CD8-positive, alpha-beta memory T cell (primary cell): ENCODE data around the gene TMEM131L. TPM values are rescaled to one million over a fixed set of nuclear protein-coding genes. Genes with fewer than 3 reads are reported as not detected.
"Not testable (repeated sequence)": the region's sequence is repeated elsewhere in the genome, so short reads cannot be mapped to it uniquely, and the experiment has no call there.

ENCODE experiments used
- CTCF ChIA-PET: fragments of 350-600 bp; sonication (Branson Sonifier 250); formaldehyde crosslinking; loops from one replicate; lab custom pipeline; 2021; ENCODE audit warnings: antibody characterized with exemption; lab: Charles Lee
- POLR2A ChIA-PET: fragments of 350-600 bp; sonication (Branson Sonifier 250); formaldehyde crosslinking; loops from one replicate; lab custom pipeline; 2021; ENCODE audit warnings: antibody characterized with exemption; lab: Charles Lee
- DNase-seq, 5 donors: peaks; one replicate each; pipeline versions ENCODE4 v3.0.0 to v3.0.0-alpha.2; 2020 to 2022; ENCODE audit warnings: mixed read lengths in 1 of 5
- H3K27ac ChIP-seq: one replicate; pipeline ENCODE4 v1.7.0; 2013; ENCODE audit warnings: low read depth, mild to moderate bottlenecking, low read length, moderate library complexity
- H3K27me3 ChIP-seq: 2 replicates; pipeline ENCODE4 v1.7.0; 2013; ENCODE audit warnings: low read length, mild to moderate bottlenecking; ENCODE audit not compliant: insufficient read depth, poor library complexity, severe bottlenecking
- H3K36me3 ChIP-seq: 2 replicates; pipeline ENCODE4 v1.7.0; 2013; ENCODE audit warnings: mild to moderate bottlenecking, low read length, moderate library complexity; ENCODE audit not compliant: insufficient read depth
- H3K4me1 ChIP-seq: 2 replicates; pipeline ENCODE4 v1.7.0; 2013; ENCODE audit warnings: mild to moderate bottlenecking, low read length, moderate library complexity; ENCODE audit not compliant: insufficient read depth
- H3K4me3 ChIP-seq: 2 replicates; pipeline ENCODE4 v1.7.0; 2013; ENCODE audit warnings: mild to moderate bottlenecking, low read length
- H3K9me3 ChIP-seq: 2 replicates; pipeline ENCODE4 v1.7.0; 2013; ENCODE audit warnings: mild to moderate bottlenecking, low read length
- H3K27ac Mint-ChIP-seq, 8 donors: one replicate each; pipeline ENCODE4 v1.8.0; 2020 to 2021; ENCODE audit warnings: mixed read lengths in 8 of 8, mild to moderate bottlenecking in 6 of 8, inconsistent platforms in 3 of 8, moderate library complexity in 3 of 8
- H3K27me3 Mint-ChIP-seq, 2 donors: one replicate each; pipeline ENCODE4 v1.8.0; 2020 to 2021; ENCODE audit warnings: mixed read lengths in 2 of 2, mild to moderate bottlenecking in 1 of 2, moderate library complexity in 1 of 2
- H3K36me3 Mint-ChIP-seq, 3 donors: one replicate each; pipeline ENCODE4 v1.8.0; 2020 to 2021; ENCODE audit warnings: mixed read lengths in 3 of 3, inconsistent platforms in 1 of 3, mild to moderate bottlenecking in 1 of 3
- H3K4me1 Mint-ChIP-seq, 3 donors: one replicate each; pipeline ENCODE4 v1.8.0; 2020 to 2021; ENCODE audit warnings: mixed read lengths in 3 of 3, inconsistent platforms in 1 of 3, mild to moderate bottlenecking in 1 of 3
- H3K4me3 Mint-ChIP-seq, 7 donors: one replicate each; pipeline ENCODE4 v1.8.0; 2020 to 2021; ENCODE audit warnings: mixed read lengths in 7 of 7, mild to moderate bottlenecking in 6 of 7, moderate library complexity in 4 of 7, inconsistent platforms in 2 of 7
- H3K9me3 Mint-ChIP-seq, 5 donors: one replicate each; pipeline ENCODE4 v1.8.0; 2020 to 2022; ENCODE audit warnings: mixed read lengths in 5 of 5, mild to moderate bottlenecking in 3 of 5, moderate library complexity in 2 of 5, inconsistent platforms in 1 of 5
- polyA plus RNA-seq: library from polyadenylated mRNA; unstranded; fragments of 300-500 nt; fragmentation: Illumina TruSeq; gene quantifications from one replicate; pipeline ENCODE4 v1.2.3, GENCODE V29; 2021
- total RNA-seq, 2 experiments: library from RNA; stranded (reverse); gene quantifications; one replicate each; pipeline ENCODE4 v1.2.3, GENCODE V29; 2021

The TMEM131L gene
- total and polyA plus RNA-seq, 3 experiments from 2014 or later, result 28.1 to 29.6 (median 28.6) TPM

GRCh38 chr4:153553819-153554170 is 87.6 kb downstream of the TMEM131L start:
- H3K27ac ChIP-seq, result no peak overlapping the region
- peak overlapping the region in 2 of 8 donors; percentile 33 to 35 for H3K27ac Mint-ChIP-seq
- H3K36me3 Mint-ChIP-seq, result peaks cover 5 to 56% (median 10%) of the 10 kb centered on the region in 3 donors
- no peaks in the 10 kb centered on the region for H3K27me3 ChIP-seq
- no peaks in the 10 kb centered on the region for H3K9me3 ChIP-seq
- ChIA-PET POLR2A (no interaction called here), CTCF (interaction anchor here (1.4 kb wide), 1 partner anchor 11 kb away, joined by 4 read pairs; no protein-coding TSS in a partner anchor)
- DNase-seq, result no peak
- H3K4me1 Mint-ChIP-seq, result peaks cover 31 to 50% (median 48%) of the 10 kb centered on the region in 3 donors
- no peak overlapping the region for H3K4me3 ChIP-seq
- H3K36me3 ChIP-seq, result peaks cover 6% of the 10 kb centered on the region
- H3K9me3 Mint-ChIP-seq, result no peaks in the 10 kb centered on the region
- no peaks in the 10 kb centered on the region for H3K27me3 Mint-ChIP-seq
- peaks cover 4% of the 10 kb centered on the region for H3K4me1 ChIP-seq
- H3K4me3 Mint-ChIP-seq, result no peak overlapping the region

- Mint-ChIP-seq H3K27ac (peak overlapping the region in 3 of 8 donors; percentile 41 to 66 (median 57)), H3K36me3 (peaks cover 16 to 68% (median 18%) of the 10 kb centered on the region in 3 donors), H3K27me3 (no peaks in the 10 kb centered on the region), H3K9me3 (peaks cover 0 to under 1% (median 0%) of the 10 kb centered on the region in 5 donors), H3K4me1 (peaks cover 27 to 50% (median 48%) of the 10 kb centered on the region in 3 donors), H3K4me3 (no peak overlapping the region)
- POLR2A ChIA-PET, result no interaction called here
- Histone ChIP-seq H3K36me3 (peaks cover 11% of the 10 kb centered on the region), H3K27ac (no peak overlapping the region), H3K9me3 (no peaks in the 10 kb centered on the region), H3K27me3 (no peaks in the 10 kb centered on the region), H3K4me1 (peaks cover 4% of the 10 kb centered on the region), H3K4me3 (no peak overlapping the region)
- CTCF ChIA-PET, result interaction anchor here (0.7 to 1.5 kb wide), 2 partner anchors 74 to 118 kb away, joined by 3 read pairs; no protein-coding TSS in a partner anchor
- DNase-seq, result no peak
These were observed 89.7 kb downstream of the TMEM131L start for GRCh38 chr4:153555730-153556434.

GRCh38 chr4:153556435-153556815 is 90.3 kb downstream of the TMEM131L start:
- H3K9me3 Mint-ChIP-seq, result peaks cover 0 to 2% (median 0%) of the 10 kb centered on the region in 5 donors
- no peak for DNase-seq
- Histone ChIP-seq H3K36me3 (peaks cover 13% of the 10 kb centered on the region), H3K9me3 (no peaks in the 10 kb centered on the region), H3K4me1 (peaks cover 4% of the 10 kb centered on the region), H3K4me3 (no peak overlapping the region), H3K27ac (no peak overlapping the region), H3K27me3 (no peaks in the 10 kb centered on the region)
- H3K4me1 Mint-ChIP-seq, result peaks cover 30 to 52% (median 50%) of the 10 kb centered on the region in 3 donors
- H3K27ac Mint-ChIP-seq, result peak overlapping the region in 5 of 8 donors; percentile 5 to 66 (median 41)
- H3K36me3 Mint-ChIP-seq, result peaks cover 16 to 71% (median 22%) of the 10 kb centered on the region in 3 donors
- no peaks in the 10 kb centered on the region for H3K27me3 Mint-ChIP-seq
- no peak overlapping the region for H3K4me3 Mint-ChIP-seq
- POLR2A ChIA-PET, result no interaction called here
- CTCF ChIA-PET, result interaction anchor here (0.7 kb wide), 1 partner anchor 118 kb away, joined by 3 read pairs; no protein-coding TSS in a partner anchor

GRCh38 chr4:153560908-153561307 is 94.7 kb downstream of the TMEM131L start:
- Histone ChIP-seq H3K4me3 (no peak overlapping the region), H3K27me3 (no peaks in the 10 kb centered on the region), H3K27ac (no peak overlapping the region), H3K4me1 (no peaks in the 10 kb centered on the region), H3K9me3 (no peaks in the 10 kb centered on the region), H3K36me3 (peaks cover 13% of the 10 kb centered on the region)
- no peak for DNase-seq
- Mint-ChIP-seq H3K36me3 (peaks cover 22 to 84% (median 34%) of the 10 kb centered on the region in 3 donors), H3K9me3 (peaks cover 0 to 4% (median 2%) of the 10 kb centered on the region in 5 donors), H3K4me3 (no peak overlapping the region), H3K4me1 (peaks cover 28 to 60% (median 53%) of the 10 kb centered on the region in 3 donors), H3K27ac (peak overlapping the region in 3 of 8 donors; percentile 18 to 25 (median 19)), H3K27me3 (no peaks in the 10 kb centered on the region)
- ChIA-PET CTCF (no interaction called here), POLR2A (no interaction called here)

- Histone ChIP-seq H3K4me1 (peaks cover 28% of the 10 kb centered on the region), H3K36me3 (peaks cover 15% of the 10 kb centered on the region), H3K9me3 (no peaks in the 10 kb centered on the region), H3K27ac (no peak overlapping the region), H3K4me3 (no peak overlapping the region), H3K27me3 (no peaks in the 10 kb centered on the region)
- no peak for DNase-seq
- H3K27ac Mint-ChIP-seq, result peak overlapping the region in 5 of 8 donors; percentile 12 to 86 (median 34)
- no peak overlapping the region for H3K4me3 Mint-ChIP-seq
- H3K36me3 Mint-ChIP-seq, result peaks cover 21 to 81% (median 31%) of the 10 kb centered on the region in 3 donors
- H3K27me3 Mint-ChIP-seq, result no peaks in the 10 kb centered on the region
- CTCF ChIA-PET, result interaction anchor here (1.7 kb wide), 1 partner anchor 9 kb away, joined by 7 read pairs; no protein-coding TSS in a partner anchor
- peaks cover 0 to 4% (median 2%) of the 10 kb centered on the region in 5 donors for H3K9me3 Mint-ChIP-seq
- H3K4me1 Mint-ChIP-seq, result peaks cover 32 to 67% (median 65%) of the 10 kb centered on the region in 3 donors
- POLR2A ChIA-PET, result no interaction called here
These were observed 98.7 kb downstream of the TMEM131L start for GRCh38 chr4:153564630-153565525.

GRCh38 chr4:153566631-153567150 is 100.5 kb downstream of the TMEM131L start:
- no peaks in the 10 kb centered on the region for H3K27me3 Mint-ChIP-seq
- Histone ChIP-seq H3K4me1 (peaks cover 28% of the 10 kb centered on the region), H3K36me3 (peaks cover 8% of the 10 kb centered on the region), H3K27me3 (no peaks in the 10 kb centered on the region), H3K4me3 (no peak overlapping the region), H3K9me3 (no peaks in the 10 kb centered on the region), H3K27ac (no peak overlapping the region)
- peak overlapping the region in 6 of 8 donors; percentile 12 to 88 (median 51) for H3K27ac Mint-ChIP-seq
- no peak overlapping the region for H3K4me3 Mint-ChIP-seq
- ChIA-PET CTCF (interaction anchor here (0.8 kb wide), 1 partner anchor 134 kb away, joined by 4 read pairs; no protein-coding TSS in a partner anchor), POLR2A (no interaction called here)
- H3K9me3 Mint-ChIP-seq, result peaks cover 0 to under 1% (median 0%) of the 10 kb centered on the region in 5 donors
- H3K4me1 Mint-ChIP-seq, result peaks cover 31 to 69% (median 63%) of the 10 kb centered on the region in 3 donors
- H3K36me3 Mint-ChIP-seq, result peaks cover 4 to 71% (median 14%) of the 10 kb centered on the region in 3 donors
- no peak for DNase-seq

GRCh38 chr4:153567660-153568059 is 101.5 kb downstream of the TMEM131L start:
- H3K4me3 ChIP-seq, POLR2A ChIA-PET, H3K36me3 ChIP-seq, DNase-seq, H3K27me3 Mint-ChIP-seq, H3K4me3 Mint-ChIP-seq, H3K9me3 Mint-ChIP-seq, H3K27me3 ChIP-seq, CTCF ChIA-PET, H3K27ac ChIP-seq, H3K9me3 ChIP-seq: not testable (repeated sequence)
- peaks cover 0 to 72% (median 12%) of the 10 kb centered on the region in 3 donors for H3K36me3 Mint-ChIP-seq
- H3K27ac Mint-ChIP-seq, result peak overlapping the region in 7 of 8 donors; percentile 32 to 88 (median 72)
- H3K4me1 ChIP-seq, result peaks cover 28% of the 10 kb centered on the region
- peaks cover 33 to 71% (median 63%) of the 10 kb centered on the region in 3 donors for H3K4me1 Mint-ChIP-seq
